SKM-1 (cell line): ENCODE data around the gene FGF14.

Source experiments
- DNase-seq: peaks from one replicate; lab custom pipeline; 2025; ENCODE audit not compliant: unreplicated experiment; lab: John Stamatoyannopoulos, UW

The FGF14 gene

GRCh38 chr13:101700598-101700997 is 701.2 kb downstream of the FGF14 start:
- no peak for DNase-seq

- DNase-seq: no peak
Observed at GRCh38 chr13:101698400-101698799, 703.4 kb downstream of the FGF14 start.

GRCh38 chr13:101697745-101698144 is 704.1 kb downstream of the FGF14 start:
- DNase-seq: no peak

GRCh38 chr13:101695870-101696516 is 705.9 kb downstream of the FGF14 start:
- DNase-seq: no peak

- DNase-seq: no peak
Observed at GRCh38 chr13:101691341-101691860, 710.4 kb downstream of the FGF14 start.

GRCh38 chr13:101690871-101691270 is 711.0 kb downstream of the FGF14 start:
- DNase-seq: no peak

- DNase-seq: no peak
Observed at GRCh38 chr13:101686003-101686402, 715.8 kb downstream of the FGF14 start.

GRCh38 chr13:101681834-101682233 is 720.0 kb downstream of the FGF14 start:
- DNase-seq: no peak

GRCh38 chr13:101673360-101674105 is 728.3 kb downstream of the FGF14 start:
- DNase-seq: no peak

GRCh38 chr13:101661839-101662238 is 740.0 kb downstream of the FGF14 start:
- no peak for DNase-seq
